ENCODE results near the gene DGKB.

The DGKB gene

GRCh38 chr7:14418633-14419032 is 483.9 kb downstream of the DGKB start (continued):
- TF ChIP-seq PATZ1 (CRISPR knock-in tag; IDR thresholded peaks at IDR 0.05; ENCODE audit: borderline replicate concordance) (no peak), ZFP30 (CRISPR knock-in tag; IDR thresholded peaks at IDR 0.05) (no peak), TSHZ2 (CRISPR knock-in tag; IDR thresholded peaks at IDR 0.05) (no peak), ZC3H10 (CRISPR knock-in tag; IDR thresholded peaks at IDR 0.05) (no peak), CSDC2 (CRISPR knock-in tag; IDR thresholded peaks at IDR 0.05) (no peak)

GRCh38 chr7:14414274-14414986 is 488.1 kb downstream of the DGKB start:
- TF ChIP-seq PPARA (CRISPR knock-in tag; IDR thresholded peaks at IDR 0.05; ENCODE audit: borderline replicate concordance) (no peak), ZC3H10 (CRISPR knock-in tag; IDR thresholded peaks at IDR 0.05) (no peak), ISL1 (CRISPR knock-in tag; IDR thresholded peaks at IDR 0.05) (peak; percentile 45), SNAI2 (CRISPR knock-in tag; IDR thresholded peaks at IDR 0.05) (no peak), ZNF70 (CRISPR knock-in tag; IDR thresholded peaks at IDR 0.05) (no peak), ESRRG (CRISPR knock-in tag; IDR thresholded peaks at IDR 0.05) (no peak)
- ATAC-seq = no peak

GRCh38 chr7:14407246-14408015 is 495.1 kb downstream of the DGKB start:
- TF ChIP-seq ZNF70 (CRISPR knock-in tag; IDR thresholded peaks at IDR 0.05) = no peak
- TF ChIP-seq ZC3H10 (CRISPR knock-in tag; IDR thresholded peaks at IDR 0.05) = no peak
- no peak for TF ChIP-seq BACH2 (CRISPR knock-in tag; IDR thresholded peaks at IDR 0.05; ENCODE audit: borderline replicate concordance)
- no peak for TF ChIP-seq TSHZ2 (CRISPR knock-in tag; IDR thresholded peaks at IDR 0.05)
- no peak for TF ChIP-seq OSR1 (CRISPR knock-in tag; IDR thresholded peaks at IDR 0.05)
- TF ChIP-seq CSDC2 (CRISPR knock-in tag; IDR thresholded peaks at IDR 0.05) = no peak
- ATAC-seq = no peak

GRCh38 chr7:14403587-14403986 is 499.0 kb downstream of the DGKB start:
- TF ChIP-seq ZNF70 (CRISPR knock-in tag; IDR thresholded peaks at IDR 0.05) (no peak), CSRNP3 (CRISPR knock-in tag; IDR thresholded peaks at IDR 0.05) (no peak), ZFP3 (CRISPR knock-in tag; IDR thresholded peaks at IDR 0.05) (peak; percentile 70; the same call in 1 of the 2 replicates), CSDC2 (CRISPR knock-in tag; IDR thresholded peaks at IDR 0.05) (no peak), ESRRG (CRISPR knock-in tag; IDR thresholded peaks at IDR 0.05) (no peak)
- no peak for ATAC-seq

GRCh38 chr7:14400271-14400670 is 502.3 kb downstream of the DGKB start:
- ATAC-seq = no peak
- TF ChIP-seq ZNF8 (CRISPR knock-in tag; IDR thresholded peaks at IDR 0.05) = no peak
- no peak for TF ChIP-seq ZC3H10 (CRISPR knock-in tag; IDR thresholded peaks at IDR 0.05)
- TF ChIP-seq CSDC2 (CRISPR knock-in tag; IDR thresholded peaks at IDR 0.05) = no peak
- no peak for TF ChIP-seq OSR1 (CRISPR knock-in tag; IDR thresholded peaks at IDR 0.05)
- no peak for TF ChIP-seq ZFP30 (CRISPR knock-in tag; IDR thresholded peaks at IDR 0.05)
- no peak for TF ChIP-seq ZNF565 (CRISPR knock-in tag; conservative IDR thresholded peaks at IDR 0.05; ENCODE audit: low read depth)
- TF ChIP-seq ISL1 (CRISPR knock-in tag; IDR thresholded peaks at IDR 0.05) = no peak

All from SK-N-SH treated with all-trans-retinoic acid at 6 μM for 48 hours (cell line).